GM12878 (cell line): ENCODE measurements around the gene ERC1. TPM values are rescaled to one million over a fixed set of nuclear protein-coding genes. Genes with fewer than 3 reads are reported as not detected.
A peak's percentile ranks its signal among the peaks of the same experiment; 100 is the strongest.

Source experiments
- ATF7 ChIP-seq: fragments of 450-650 bp; IDR thresholded peaks from 2 replicates; pipeline ENCODE4 v1.6.1; 2016; ENCODE audit warnings: low read depth, mild to moderate bottlenecking
- CBX5 ChIP-seq: sonication (generic); IDR thresholded peaks from 2 replicates; pipeline ENCODE4 v1.6.1; 2016; ENCODE audit warnings: low read depth, moderate library complexity, mild to moderate bottlenecking, inconsistent platforms
- CHD2 ChIP-seq: IDR thresholded peaks from 2 replicates; pipeline ENCODE4 v1.6.1; 2011; ENCODE audit warnings: low read depth, low read length, improper control_type of control experiment, borderline replicate concordance
- CREM ChIP-seq: IDR thresholded peaks from 2 replicates; pipeline ENCODE4 v1.6.1; 2014; ENCODE audit warnings: antibody characterized with exemption, low read depth
- IRF4 ChIP-seq: IDR thresholded peaks from 2 replicates; pipeline ENCODE4 v1.6.1; 2011; ENCODE audit warnings: low read depth, low read length
- NFIC ChIP-seq: IDR thresholded peaks from 2 replicates; pipeline ENCODE4 v1.6.1; 2012; ENCODE audit warnings: low read depth, mild to moderate bottlenecking, inconsistent platforms, low read length, moderate library complexity
- NR2F1 ChIP-seq: fragments of 450-650 bp; conservative IDR thresholded peaks from 2 replicates; pipeline ENCODE4 v1.6.1; 2017; ENCODE audit warnings: mild to moderate bottlenecking
- RELA ChIP-seq: fragments of 450-650 bp; IDR thresholded peaks from 2 replicates; pipeline ENCODE4 v1.8.0; 2014; ENCODE audit warnings: borderline replicate concordance; ENCODE audit not compliant: partially characterized antibody
- RUNX3 ChIP-seq: IDR thresholded peaks from 2 replicates; pipeline ENCODE4 v1.6.1; 2012; ENCODE audit warnings: low read length, inconsistent platforms
- STAT3 ChIP-seq: IDR thresholded peaks from 2 replicates; pipeline ENCODE4 v1.6.1; 2011; ENCODE audit warnings: low read depth, low read length, improper control_type of control experiment
- TBL1XR1 ChIP-seq: IDR thresholded peaks from 2 replicates; pipeline ENCODE4 v1.6.1; 2012; ENCODE audit warnings: low read depth, low read length, improper control_type of control experiment
- polyA plus RNA-seq, 11 experiments: library from polyadenylated mRNA; depleted of rRNA in 4 of 11; unstranded in 6 of 11; stranded (reverse) in 5 of 11; fragments of >200 nt; fragmentation: Nextera tagmentation in 4 of 11; fragmentation: Illumina TruSeq in 1 of 11; extraction: Ambion mirVana in 4 of 11; extraction: Trizol in 1 of 11; gene quantifications; 1 replicate in 1 of 11; 2 replicates in 10 of 11; pipeline versions ENCODE4 v1.2.1 to v1.2.3, GENCODE V29; 2011 to 2016; ENCODE audit warnings: inconsistent platforms in 2 of 11, missing spikeins in 2 of 11, low read depth in 1 of 11
- total RNA-seq, 4 experiments: library from RNA; depleted of rRNA in 3 of 4; stranded (reverse); fragments of >200 nt in 3 of 4; fragmentation: Illumina TruSeq in 1 of 4; extraction: Trizol in 1 of 4; gene quantifications; 2 replicates each; pipeline versions ENCODE4 v1.2.1 to v1.2.3, GENCODE V29; 2013 to 2021
- TF ChIP-seq, protein P1 (sequence below): fragments of 450-650 bp; IDR thresholded peaks from 2 replicates; pipeline ENCODE4 v1.6.1; 2017; ENCODE audit warnings: low read depth, mild to moderate bottlenecking, moderate library complexity
- TF ChIP-seq, protein P2 (sequence below): IDR thresholded peaks from 2 replicates; pipeline ENCODE4 v1.6.1; 2011; ENCODE audit warnings: mild to moderate bottlenecking, low read depth, low read length, moderate library complexity; ENCODE audit not compliant: insufficient replicate concordance
- TF ChIP-seq, protein P3 (sequence below): fragments of 450-650 bp; IDR thresholded peaks from 2 replicates; pipeline ENCODE4 v1.6.1; 2017; ENCODE audit warnings: mild to moderate bottlenecking, low read depth, inconsistent platforms; ENCODE audit not compliant: poor library complexity, severe bottlenecking
- TF ChIP-seq, protein P4 (sequence below): fragments of 450-650 bp; formaldehyde crosslinking; IDR thresholded peaks from 2 replicates; pipeline ENCODE4 v1.5.0; 2022; ENCODE audit warnings: mild to moderate bottlenecking, missing genetic modification characterization
- TF ChIP-seq, protein P5 (sequence below): fragments of 450-650 bp; conservative IDR thresholded peaks from 2 replicates; pipeline ENCODE4 v1.6.1; 2017; ENCODE audit warnings: mild to moderate bottlenecking, moderate library complexity
- TF ChIP-seq, protein P6 (sequence below): IDR thresholded peaks from 2 replicates; pipeline ENCODE4 v1.6.1; 2011; ENCODE audit warnings: borderline replicate concordance, low read depth, mild to moderate bottlenecking, moderate library complexity, low read length; ENCODE audit not compliant: insufficient read depth, poor library complexity, severe bottlenecking

Gene ERC1
- total and polyA plus RNA-seq, 10 of the 15 experiments (the other 5 are each of a cell fraction or from before 2014, with no cell fraction given) = 0.75 to 8.0 (median 5.0) TPM

DNA sequence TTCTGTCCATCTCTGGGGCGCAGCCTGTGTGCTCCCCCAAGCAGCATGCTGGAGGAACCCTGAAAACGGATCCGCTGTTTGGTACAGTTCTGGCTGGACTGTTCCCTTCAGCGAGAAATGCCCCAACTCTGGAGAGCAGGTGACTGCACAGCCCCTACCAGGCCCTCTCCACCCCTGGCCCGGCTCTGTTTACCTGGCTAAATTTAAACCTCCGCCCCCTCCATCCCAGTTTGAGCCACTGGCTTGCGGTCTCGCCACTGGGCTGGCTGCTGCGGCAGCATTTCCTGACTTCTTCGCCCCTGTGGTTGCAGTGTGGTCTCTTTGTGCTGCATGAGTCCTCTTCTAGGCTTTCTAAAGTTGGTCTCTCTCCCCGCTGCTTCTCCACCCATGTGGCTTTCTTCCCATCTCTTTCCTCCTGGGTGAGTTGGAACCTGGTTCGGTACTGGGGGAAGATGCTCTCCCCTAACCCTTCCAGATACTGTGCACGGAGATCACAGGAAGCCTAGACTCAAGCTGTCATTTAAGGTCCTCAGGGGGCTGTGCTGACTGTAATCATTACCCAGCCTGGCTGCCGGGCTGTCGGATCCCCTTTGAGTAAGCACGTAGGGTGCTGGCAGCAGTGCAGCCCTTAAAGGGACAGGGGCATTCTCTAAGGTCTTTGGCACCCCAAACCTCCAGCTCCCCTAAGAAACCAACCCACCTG is 542.7 kb downstream of the ERC1 start (continued):
- TF ChIP-seq ATF7 (peak; percentile 62; the same call in 1 of the 2 replicates), RUNX3 (peak; percentile 100), NR2F1 (peak; percentile 98), CHD2 (peak; percentile 60; the same call in 1 of the 2 replicates), CREM (peak; percentile 76; the same call in 1 of the 2 replicates), CBX5 (0 out of 2 replicates have a peak, but pooled peaks have one; percentile 77), RELA (no peak), NFIC (peak; percentile 93), TBL1XR1 (peak; percentile 92), IRF4 (0 out of 2 replicates have a peak, but pooled peaks have one; percentile 33), STAT3 (no peak)
- TF ChIP-seq, protein P1, sequence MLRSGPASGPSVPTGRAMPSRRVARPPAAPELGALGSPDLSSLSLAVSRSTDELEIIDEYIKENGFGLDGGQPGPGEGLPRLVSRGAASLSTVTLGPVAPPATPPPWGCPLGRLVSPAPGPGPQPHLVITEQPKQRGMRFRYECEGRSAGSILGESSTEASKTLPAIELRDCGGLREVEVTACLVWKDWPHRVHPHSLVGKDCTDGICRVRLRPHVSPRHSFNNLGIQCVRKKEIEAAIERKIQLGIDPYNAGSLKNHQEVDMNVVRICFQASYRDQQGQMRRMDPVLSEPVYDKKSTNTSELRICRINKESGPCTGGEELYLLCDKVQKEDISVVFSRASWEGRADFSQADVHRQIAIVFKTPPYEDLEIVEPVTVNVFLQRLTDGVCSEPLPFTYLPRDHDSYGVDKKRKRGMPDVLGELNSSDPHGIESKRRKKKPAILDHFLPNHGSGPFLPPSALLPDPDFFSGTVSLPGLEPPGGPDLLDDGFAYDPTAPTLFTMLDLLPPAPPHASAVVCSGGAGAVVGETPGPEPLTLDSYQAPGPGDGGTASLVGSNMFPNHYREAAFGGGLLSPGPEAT = peak; percentile 89
- TF ChIP-seq, protein P2, sequence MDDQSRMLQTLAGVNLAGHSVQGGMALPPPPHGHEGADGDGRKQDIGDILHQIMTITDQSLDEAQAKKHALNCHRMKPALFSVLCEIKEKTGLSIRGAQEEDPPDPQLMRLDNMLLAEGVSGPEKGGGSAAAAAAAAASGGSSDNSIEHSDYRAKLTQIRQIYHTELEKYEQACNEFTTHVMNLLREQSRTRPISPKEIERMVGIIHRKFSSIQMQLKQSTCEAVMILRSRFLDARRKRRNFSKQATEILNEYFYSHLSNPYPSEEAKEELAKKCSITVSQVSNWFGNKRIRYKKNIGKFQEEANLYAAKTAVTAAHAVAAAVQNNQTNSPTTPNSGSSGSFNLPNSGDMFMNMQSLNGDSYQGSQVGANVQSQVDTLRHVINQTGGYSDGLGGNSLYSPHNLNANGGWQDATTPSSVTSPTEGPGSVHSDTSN = no peak
- TF ChIP-seq, protein P3, sequence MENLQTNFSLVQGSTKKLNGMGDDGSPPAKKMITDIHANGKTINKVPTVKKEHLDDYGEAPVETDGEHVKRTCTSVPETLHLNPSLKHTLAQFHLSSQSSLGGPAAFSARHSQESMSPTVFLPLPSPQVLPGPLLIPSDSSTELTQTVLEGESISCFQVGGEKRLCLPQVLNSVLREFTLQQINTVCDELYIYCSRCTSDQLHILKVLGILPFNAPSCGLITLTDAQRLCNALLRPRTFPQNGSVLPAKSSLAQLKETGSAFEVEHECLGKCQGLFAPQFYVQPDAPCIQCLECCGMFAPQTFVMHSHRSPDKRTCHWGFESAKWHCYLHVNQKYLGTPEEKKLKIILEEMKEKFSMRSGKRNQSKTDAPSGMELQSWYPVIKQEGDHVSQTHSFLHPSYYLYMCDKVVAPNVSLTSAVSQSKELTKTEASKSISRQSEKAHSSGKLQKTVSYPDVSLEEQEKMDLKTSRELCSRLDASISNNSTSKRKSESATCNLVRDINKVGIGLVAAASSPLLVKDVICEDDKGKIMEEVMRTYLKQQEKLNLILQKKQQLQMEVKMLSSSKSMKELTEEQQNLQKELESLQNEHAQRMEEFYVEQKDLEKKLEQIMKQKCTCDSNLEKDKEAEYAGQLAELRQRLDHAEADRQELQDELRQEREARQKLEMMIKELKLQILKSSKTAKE = peak; percentile 96
- TF ChIP-seq, protein P4, sequence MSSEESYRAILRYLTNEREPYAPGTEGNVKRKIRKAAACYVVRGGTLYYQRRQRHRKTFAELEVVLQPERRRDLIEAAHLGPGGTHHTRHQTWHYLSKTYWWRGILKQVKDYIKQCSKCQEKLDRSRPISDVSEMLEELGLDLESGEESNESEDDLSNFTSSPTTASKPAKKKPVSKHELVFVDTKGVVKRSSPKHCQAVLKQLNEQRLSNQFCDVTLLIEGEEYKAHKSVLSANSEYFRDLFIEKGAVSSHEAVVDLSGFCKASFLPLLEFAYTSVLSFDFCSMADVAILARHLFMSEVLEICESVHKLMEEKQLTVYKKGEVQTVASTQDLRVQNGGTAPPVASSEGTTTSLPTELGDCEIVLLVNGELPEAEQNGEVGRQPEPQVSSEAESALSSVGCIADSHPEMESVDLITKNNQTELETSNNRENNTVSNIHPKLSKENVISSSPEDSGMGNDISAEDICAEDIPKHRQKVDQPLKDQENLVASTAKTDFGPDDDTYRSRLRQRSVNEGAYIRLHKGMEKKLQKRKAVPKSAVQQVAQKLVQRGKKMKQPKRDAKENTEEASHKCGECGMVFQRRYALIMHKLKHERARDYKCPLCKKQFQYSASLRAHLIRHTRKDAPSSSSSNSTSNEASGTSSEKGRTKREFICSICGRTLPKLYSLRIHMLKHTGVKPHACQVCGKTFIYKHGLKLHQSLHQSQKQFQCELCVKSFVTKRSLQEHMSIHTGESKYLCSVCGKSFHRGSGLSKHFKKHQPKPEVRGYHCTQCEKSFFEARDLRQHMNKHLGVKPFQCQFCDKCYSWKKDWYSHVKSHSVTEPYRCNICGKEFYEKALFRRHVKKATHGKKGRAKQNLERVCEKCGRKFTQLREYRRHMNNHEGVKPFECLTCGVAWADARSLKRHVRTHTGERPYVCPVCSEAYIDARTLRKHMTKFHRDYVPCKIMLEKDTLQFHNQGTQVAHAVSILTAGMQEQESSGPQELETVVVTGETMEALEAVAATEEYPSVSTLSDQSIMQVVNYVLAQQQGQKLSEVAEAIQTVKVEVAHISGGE = no peak
- TF ChIP-seq, protein P5, sequence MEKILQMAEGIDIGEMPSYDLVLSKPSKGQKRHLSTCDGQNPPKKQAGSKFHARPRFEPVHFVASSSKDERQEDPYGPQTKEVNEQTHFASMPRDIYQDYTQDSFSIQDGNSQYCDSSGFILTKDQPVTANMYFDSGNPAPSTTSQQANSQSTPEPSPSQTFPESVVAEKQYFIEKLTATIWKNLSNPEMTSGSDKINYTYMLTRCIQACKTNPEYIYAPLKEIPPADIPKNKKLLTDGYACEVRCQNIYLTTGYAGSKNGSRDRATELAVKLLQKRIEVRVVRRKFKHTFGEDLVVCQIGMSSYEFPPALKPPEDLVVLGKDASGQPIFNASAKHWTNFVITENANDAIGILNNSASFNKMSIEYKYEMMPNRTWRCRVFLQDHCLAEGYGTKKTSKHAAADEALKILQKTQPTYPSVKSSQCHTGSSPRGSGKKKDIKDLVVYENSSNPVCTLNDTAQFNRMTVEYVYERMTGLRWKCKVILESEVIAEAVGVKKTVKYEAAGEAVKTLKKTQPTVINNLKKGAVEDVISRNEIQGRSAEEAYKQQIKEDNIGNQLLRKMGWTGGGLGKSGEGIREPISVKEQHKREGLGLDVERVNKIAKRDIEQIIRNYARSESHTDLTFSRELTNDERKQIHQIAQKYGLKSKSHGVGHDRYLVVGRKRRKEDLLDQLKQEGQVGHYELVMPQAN = no peak
- TF ChIP-seq, protein P6, sequence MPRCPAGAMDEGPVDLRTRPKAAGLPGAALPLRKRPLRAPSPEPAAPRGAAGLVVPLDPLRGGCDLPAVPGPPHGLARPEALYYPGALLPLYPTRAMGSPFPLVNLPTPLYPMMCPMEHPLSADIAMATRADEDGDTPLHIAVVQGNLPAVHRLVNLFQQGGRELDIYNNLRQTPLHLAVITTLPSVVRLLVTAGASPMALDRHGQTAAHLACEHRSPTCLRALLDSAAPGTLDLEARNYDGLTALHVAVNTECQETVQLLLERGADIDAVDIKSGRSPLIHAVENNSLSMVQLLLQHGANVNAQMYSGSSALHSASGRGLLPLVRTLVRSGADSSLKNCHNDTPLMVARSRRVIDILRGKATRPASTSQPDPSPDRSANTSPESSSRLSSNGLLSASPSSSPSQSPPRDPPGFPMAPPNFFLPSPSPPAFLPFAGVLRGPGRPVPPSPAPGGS = peak; percentile 43
